ENCODE measurements around the gene DPP9.
A peak's percentile ranks its signal among the peaks of the same experiment; 100 is the strongest.

Gene DPP9

GRCh38 chr19:4657835-4658234 lies 65.8 kb downstream of the DPP9 start:
- no peak for DNase-seq (ENCODE audit: low read depth, low spot score)
- H3K4me3 ChIP-seq, result no peak overlapping the region
- TF ChIP-seq EZH2 (IDR thresholded peaks at IDR 0.05), result no peak
- TF ChIP-seq POLR2AphosphoS5 (IDR thresholded peaks at IDR 0.05; ENCODE audit: borderline replicate concordance, low read depth, low read length), result no peak
- TF ChIP-seq FOXP2 (optimal IDR thresholded peaks at IDR 0.05; ENCODE audit: control extremely low read depth, extremely low read length, insufficient read depth), result no peak
- H3K36me3 ChIP-seq (ENCODE audit: insufficient read depth, low read length), result peaks cover 11% of the 10 kb centered on the region; the same call in 1 of the 2 replicates
- no peaks in the 10 kb centered on the region for H3K9me3 ChIP-seq (ENCODE audit: low read depth, low read length)
- no peak overlapping the region for H3K9ac ChIP-seq (ENCODE audit: insufficient read length)
- H3K27ac ChIP-seq, result no peak overlapping the region

DNA sequence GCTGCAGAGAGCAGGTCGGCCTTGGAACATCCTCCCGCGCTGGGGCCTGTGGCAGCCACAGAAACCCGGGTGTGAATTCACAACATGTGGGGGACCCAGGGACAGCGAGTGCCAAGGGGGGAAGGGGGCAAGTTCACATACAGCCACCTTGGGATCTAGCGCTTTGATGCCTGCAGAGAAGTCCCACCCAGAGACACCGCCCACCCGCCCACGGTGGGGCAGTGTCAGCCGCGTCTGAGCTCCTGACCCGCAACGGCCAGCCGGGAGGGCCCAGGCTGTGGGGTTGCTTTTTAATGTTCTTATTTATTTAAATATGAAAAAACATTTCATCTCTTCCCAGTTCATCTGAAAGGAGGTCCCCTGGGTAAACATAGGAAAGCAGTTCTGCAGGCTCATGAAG lies 66.4 kb downstream of the DPP9 start:
- Histone ChIP-seq H3K4me3 (no peak overlapping the region), H3K9me3 (ENCODE audit: low read depth, low read length) (no peaks in the 10 kb centered on the region), H3K36me3 (ENCODE audit: insufficient read depth, low read length) (peaks cover 11% of the 10 kb centered on the region; the same call in 1 of the 2 replicates), H3K9ac (ENCODE audit: insufficient read length) (no peak overlapping the region), H3K27ac (no peak overlapping the region)
- TF ChIP-seq POLR2AphosphoS5 (IDR thresholded peaks at IDR 0.05; ENCODE audit: borderline replicate concordance, low read depth, low read length), result no peak
- no peak for TF ChIP-seq EZH2 (IDR thresholded peaks at IDR 0.05)
- TF ChIP-seq FOXP2 (optimal IDR thresholded peaks at IDR 0.05; ENCODE audit: control extremely low read depth, extremely low read length, insufficient read depth), result no peak
- no peak for DNase-seq (ENCODE audit: low read depth, low spot score)

- H3K27ac ChIP-seq, result no peak overlapping the region
- H3K4me3 ChIP-seq, result no peak overlapping the region
- H3K9ac ChIP-seq (ENCODE audit: insufficient read length), result no peak overlapping the region
- peaks cover 11% of the 10 kb centered on the region; the same call in 1 of the 2 replicates for H3K36me3 ChIP-seq (ENCODE audit: insufficient read depth, low read length)
- no peaks in the 10 kb centered on the region for H3K9me3 ChIP-seq (ENCODE audit: low read depth, low read length)
- DNase-seq (ENCODE audit: low read depth, low spot score), result no peak
- TF ChIP-seq EZH2 (IDR thresholded peaks at IDR 0.05) (no peak), FOXP2 (optimal IDR thresholded peaks at IDR 0.05; ENCODE audit: control extremely low read depth, extremely low read length, insufficient read depth) (no peak), POLR2AphosphoS5 (IDR thresholded peaks at IDR 0.05; ENCODE audit: borderline replicate concordance, low read depth, low read length) (no peak)
Measured at GRCh38 chr19:4656102-4656501, 67.5 kb downstream of the DPP9 start.

DNA sequence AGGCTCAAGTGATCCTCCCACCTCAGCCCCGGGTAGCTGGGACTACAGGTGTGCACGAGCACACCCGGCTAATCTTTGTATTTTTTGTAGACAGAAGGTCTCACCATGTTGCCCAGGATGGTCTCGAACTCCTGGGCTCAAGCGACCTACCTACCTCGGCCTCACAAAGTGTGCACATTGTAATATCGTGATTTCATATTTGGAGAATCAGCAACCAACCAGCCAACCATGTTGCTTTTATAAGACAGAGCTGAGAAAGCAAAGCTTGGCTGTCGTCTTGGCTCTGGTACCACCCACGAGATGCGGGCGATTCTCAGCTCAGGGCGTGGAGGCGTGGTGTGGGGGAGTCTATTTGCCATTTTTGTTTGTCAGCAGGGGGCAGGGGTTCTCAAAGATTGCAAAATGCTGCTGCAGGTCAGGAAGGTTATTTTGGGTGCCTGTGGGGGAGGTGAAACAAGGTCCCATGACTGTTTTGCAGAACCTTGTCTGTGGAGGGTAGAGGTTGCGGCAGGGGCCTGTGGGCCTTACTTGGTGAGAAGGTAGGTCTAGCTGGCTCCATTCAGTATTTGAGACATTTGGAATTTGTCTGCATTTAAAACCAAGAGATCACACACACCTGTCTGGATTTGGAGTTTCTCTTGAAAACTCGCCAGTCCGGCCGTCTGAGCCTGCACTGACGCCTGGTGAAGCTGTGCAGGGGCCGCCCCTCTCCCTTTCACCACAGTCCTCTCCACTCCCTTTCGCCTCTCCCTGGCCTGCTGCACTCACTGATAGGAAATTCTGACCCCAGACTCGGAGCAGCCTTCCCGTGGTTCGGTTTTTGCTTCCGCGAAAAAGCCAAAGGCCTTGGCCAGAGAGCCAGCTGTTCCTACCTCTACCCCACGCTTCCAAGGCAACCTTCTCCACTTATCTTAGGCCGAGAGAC lies 68.9 kb downstream of the DPP9 start:
- Histone ChIP-seq H3K36me3 (ENCODE audit: insufficient read depth, low read length) (peaks cover 8% of the 10 kb centered on the region; the same call in 1 of the 2 replicates), H3K9ac (ENCODE audit: insufficient read length) (no peak overlapping the region), H3K4me3 (no peak overlapping the region), H3K9me3 (ENCODE audit: low read depth, low read length) (no peaks in the 10 kb centered on the region), H3K27ac (peak overlapping the region; percentile 42; the same call in 1 of the 2 replicates)
- TF ChIP-seq POLR2AphosphoS5 (IDR thresholded peaks at IDR 0.05; ENCODE audit: borderline replicate concordance, low read depth, low read length) (no peak), EZH2 (IDR thresholded peaks at IDR 0.05) (no peak), FOXP2 (optimal IDR thresholded peaks at IDR 0.05; ENCODE audit: control extremely low read depth, extremely low read length, insufficient read depth) (no peak)
- no peak for DNase-seq (ENCODE audit: low read depth, low spot score)

DNA sequence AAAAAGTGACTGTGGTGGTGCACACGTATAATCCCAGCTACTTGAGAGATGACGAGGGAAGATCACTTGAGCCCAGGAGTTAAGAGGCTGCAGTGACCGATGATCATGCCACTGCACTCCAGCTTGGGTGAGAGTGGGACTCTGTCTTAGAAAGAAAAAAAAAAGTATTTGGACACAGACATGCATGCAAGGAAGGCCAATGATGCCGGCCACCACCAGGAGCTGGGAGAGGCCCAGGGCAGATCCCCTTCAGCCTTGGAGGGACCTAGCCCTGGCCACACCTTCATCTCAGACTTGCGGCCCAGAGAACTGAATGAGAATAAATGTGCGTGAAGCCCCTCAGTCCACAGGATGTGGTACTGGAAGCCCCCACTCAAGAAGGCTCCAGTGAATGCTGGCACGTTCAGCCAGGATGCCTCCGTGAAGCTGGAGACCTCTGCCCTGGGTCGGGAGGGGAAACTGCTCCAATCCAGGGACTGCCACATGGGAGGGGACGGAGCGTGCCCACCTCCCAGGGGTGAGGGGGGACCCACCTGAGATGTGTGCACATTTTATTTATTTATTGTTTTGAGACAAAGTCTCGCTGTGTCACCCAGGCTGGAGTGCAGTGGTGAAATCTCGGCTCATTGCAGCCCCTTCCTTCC lies 69.7 kb downstream of the DPP9 start:
- no peak overlapping the region for H3K4me3 ChIP-seq
- H3K27ac ChIP-seq, result no peak overlapping the region
- TF ChIP-seq FOXP2 (optimal IDR thresholded peaks at IDR 0.05; ENCODE audit: control extremely low read depth, extremely low read length, insufficient read depth) (no peak), EZH2 (IDR thresholded peaks at IDR 0.05) (no peak)
- H3K36me3 ChIP-seq (ENCODE audit: insufficient read depth, low read length), result peaks cover 4% of the 10 kb centered on the region; the same call in 1 of the 2 replicates
- no peak for DNase-seq (ENCODE audit: low read depth, low spot score)
- H3K9me3 ChIP-seq (ENCODE audit: low read depth, low read length), result no peaks in the 10 kb centered on the region
- no peak overlapping the region for H3K9ac ChIP-seq (ENCODE audit: insufficient read length)

- TF ChIP-seq FOXP2 (optimal IDR thresholded peaks at IDR 0.05; ENCODE audit: control extremely low read depth, extremely low read length, insufficient read depth) (no peak), POLR2AphosphoS5 (IDR thresholded peaks at IDR 0.05; ENCODE audit: borderline replicate concordance, low read depth, low read length) (no peak), EZH2 (IDR thresholded peaks at IDR 0.05) (no peak)
- no peak overlapping the region for H3K27ac ChIP-seq
Measured at GRCh38 chr19:4652075-4652474, 71.6 kb downstream of the DPP9 start.

DNA sequence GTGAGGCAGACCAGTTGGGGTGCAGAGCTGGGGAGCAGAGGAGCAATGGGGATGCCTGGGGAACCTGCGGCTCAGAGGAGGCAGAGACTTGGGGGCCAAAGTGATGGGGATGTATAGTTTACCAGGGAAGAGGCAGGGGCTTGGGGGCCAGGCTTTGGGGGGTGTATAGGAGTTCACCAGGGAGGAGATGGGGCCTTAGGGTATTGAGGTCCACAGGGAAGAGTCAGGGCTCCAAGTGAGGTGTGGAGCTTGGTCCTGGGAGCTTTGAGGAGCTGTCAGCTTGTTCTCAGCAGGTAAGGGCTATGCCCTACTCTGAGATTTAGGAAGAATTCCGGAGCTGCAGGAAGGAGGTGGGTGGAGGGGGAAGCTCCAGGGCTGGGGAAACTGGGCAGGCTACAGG lies 73.5 kb downstream of the DPP9 start:
- no peak for DNase-seq (ENCODE audit: low read depth, low spot score)
- Histone ChIP-seq H3K9me3 (ENCODE audit: low read depth, low read length) (no peaks in the 10 kb centered on the region), H3K36me3 (ENCODE audit: insufficient read depth, low read length) (no peaks in the 10 kb centered on the region), H3K27ac (no peak overlapping the region), H3K9ac (ENCODE audit: insufficient read length) (no peak overlapping the region), H3K4me3 (no peak overlapping the region)
- TF ChIP-seq POLR2AphosphoS5 (IDR thresholded peaks at IDR 0.05; ENCODE audit: borderline replicate concordance, low read depth, low read length), result no peak
- no peak for TF ChIP-seq FOXP2 (optimal IDR thresholded peaks at IDR 0.05; ENCODE audit: control extremely low read depth, extremely low read length, insufficient read depth)
- TF ChIP-seq EZH2 (IDR thresholded peaks at IDR 0.05), result no peak

More at GRCh38 chr19:4652075-4652474, 71.6 kb downstream of the DPP9 start:
- Histone ChIP-seq H3K9ac (ENCODE audit: insufficient read length) (no peak overlapping the region), H3K36me3 (ENCODE audit: insufficient read depth, low read length) (no peaks in the 10 kb centered on the region; the same call in 1 of the 2 replicates), H3K4me3 (no peak overlapping the region), H3K9me3 (ENCODE audit: low read depth, low read length) (no peaks in the 10 kb centered on the region)
- DNase-seq (ENCODE audit: low read depth, low spot score), result no peak

DNA sequence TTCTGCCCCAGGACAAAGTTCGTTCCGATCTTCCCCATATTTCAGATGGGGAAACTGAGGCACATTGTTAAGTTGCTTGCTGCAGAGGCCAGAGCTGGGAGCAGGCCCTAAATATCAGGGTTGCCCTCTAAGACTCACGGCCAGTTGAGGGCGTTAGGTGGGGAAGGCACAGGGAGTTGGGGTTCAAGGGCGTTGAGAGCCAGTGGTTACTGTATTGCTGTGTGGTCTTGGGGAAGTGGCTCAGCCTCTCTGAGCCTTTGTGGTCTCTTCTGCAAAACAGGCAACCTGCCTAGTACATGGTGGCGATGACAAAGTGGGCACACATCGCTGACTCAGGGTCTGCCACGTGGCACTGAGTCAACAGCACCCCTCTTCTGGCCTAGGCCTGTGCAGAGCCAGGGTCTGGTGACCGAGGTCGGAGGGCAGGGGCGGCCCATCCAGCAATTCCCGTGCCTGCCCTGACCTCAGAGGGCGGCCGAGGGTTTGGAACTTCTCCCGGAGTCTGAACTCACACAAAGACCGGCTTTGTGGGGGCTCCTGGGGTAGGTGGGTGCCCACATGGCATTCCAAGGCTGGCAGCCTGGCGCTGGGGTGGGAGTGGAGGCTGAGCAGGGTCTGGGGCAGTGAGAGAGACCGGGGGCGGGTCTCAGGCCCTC lies 74.1 kb downstream of the DPP9 start:
- H3K9ac ChIP-seq (ENCODE audit: insufficient read length), result no peak overlapping the region
- no peaks in the 10 kb centered on the region for H3K9me3 ChIP-seq (ENCODE audit: low read depth, low read length)
- no peak for DNase-seq (ENCODE audit: low read depth, low spot score)
- no peak overlapping the region for H3K27ac ChIP-seq
- no peak overlapping the region for H3K4me3 ChIP-seq
- H3K36me3 ChIP-seq (ENCODE audit: insufficient read depth, low read length), result no peaks in the 10 kb centered on the region
- TF ChIP-seq FOXP2 (optimal IDR thresholded peaks at IDR 0.05; ENCODE audit: control extremely low read depth, extremely low read length, insufficient read depth) (no peak), EZH2 (IDR thresholded peaks at IDR 0.05) (no peak), POLR2AphosphoS5 (IDR thresholded peaks at IDR 0.05; ENCODE audit: borderline replicate concordance, low read depth, low read length) (no peak)

All from SK-N-MC (cell line).